GM23338 (cell line): ENCODE results near the gene RAB40B. TPM values are rescaled to one million over a fixed set of nuclear protein-coding genes. Genes with fewer than 3 reads are reported as not detected.

Experiments used
- ATAC-seq: fragments of 200-7000 bp; cut with Tn5 transposase; 3 replicates; pipeline ENCODE4 v1.9.1; 2020
- DNase-seq: peaks from one replicate; pipeline ENCODE4 v3.0.0-alpha.2; 2015; ENCODE audit warnings: low spot score
- H2AFZ ChIP-seq: fragments of 200-600 bp; sonication (generic); 2 replicates; pipeline ENCODE4 v1.8.0; 2016; ENCODE audit warnings: antibody characterized with exemption, mild to moderate bottlenecking, moderate library complexity
- H3F3A ChIP-seq: fragments of 200-600 bp; sonication (generic); replicated peaks from 2 replicates; pipeline ENCODE4 v1.8.0; 2017; ENCODE audit warnings: antibody characterized with exemption, mixed run types, low read depth
- H3K27ac ChIP-seq: fragments of 200-600 bp; sonication (generic); 2 replicates; pipeline ENCODE4 v1.6.1; 2016; ENCODE audit warnings: low read depth
- H3K27me3 ChIP-seq: fragments of 200-600 bp; sonication (generic); 2 replicates; pipeline ENCODE4 v1.8.0; 2016; ENCODE audit warnings: mild to moderate bottlenecking, mixed run types, moderate library complexity; ENCODE audit not compliant: insufficient read depth
- H3K36me3 ChIP-seq: fragments of 200-600 bp; sonication (generic); 2 replicates; pipeline ENCODE4 v1.8.0; 2016; ENCODE audit warnings: mild to moderate bottlenecking; ENCODE audit not compliant: insufficient read depth
- H3K4me1 ChIP-seq: fragments of 200-600 bp; sonication (generic); 2 replicates; pipeline ENCODE4 v1.8.0; 2016; ENCODE audit warnings: mild to moderate bottlenecking, moderate library complexity; ENCODE audit not compliant: insufficient read depth
- H3K4me2 ChIP-seq: fragments of 200-600 bp; sonication (generic); 2 replicates; pipeline ENCODE4 v1.7.1; 2017; ENCODE audit warnings: mixed run types
- H3K4me3 ChIP-seq: fragments of 200-600 bp; sonication (generic); 2 replicates; pipeline ENCODE4 v1.6.1; 2016; ENCODE audit warnings: mixed run types
- H3K79me2 ChIP-seq: fragments of 200-600 bp; sonication (generic); replicated peaks from 2 replicates; pipeline ENCODE4 v1.8.0; 2017; ENCODE audit warnings: mild to moderate bottlenecking; ENCODE audit not compliant: insufficient read depth
- H3K9me2 ChIP-seq: fragments of 200-600 bp; sonication (generic); 2 replicates; pipeline ENCODE4 v1.8.0; 2017; ENCODE audit not compliant: insufficient read depth
- H4K20me1 ChIP-seq: fragments of 200-600 bp; sonication (generic); replicated peaks from 2 replicates; pipeline ENCODE4 v1.8.0; 2017; ENCODE audit warnings: mild to moderate bottlenecking; ENCODE audit not compliant: insufficient read depth
- H3K27ac Mint-ChIP-seq: 2 replicates; pipeline ENCODE4 v1.8.0; 2020; ENCODE audit warnings: inconsistent platforms, mild to moderate bottlenecking, moderate library complexity, mixed read lengths
- H3K27me3 Mint-ChIP-seq: 3 replicates; pipeline ENCODE4 v1.8.0; 2022; ENCODE audit warnings: low read depth, mild to moderate bottlenecking, moderate library complexity, mixed read lengths, inconsistent platforms; ENCODE audit not compliant: insufficient read depth, poor library complexity
- H3K36me3 Mint-ChIP-seq: 3 replicates; pipeline ENCODE4 v1.8.0; 2021; ENCODE audit warnings: low read depth, mild to moderate bottlenecking, inconsistent platforms, moderate library complexity, mixed read lengths
- H3K4me1 Mint-ChIP-seq: 3 replicates; pipeline ENCODE4 v1.8.0; 2020; ENCODE audit warnings: mild to moderate bottlenecking, inconsistent platforms, mixed read lengths
- H3K4me3 Mint-ChIP-seq: 3 replicates; pipeline ENCODE4 v1.8.0; 2021; ENCODE audit warnings: moderate library complexity, mild to moderate bottlenecking, inconsistent platforms, mixed read lengths
- H3K9me3 Mint-ChIP-seq: 3 replicates; pipeline ENCODE4 v1.8.0; 2020; ENCODE audit warnings: moderate library complexity, mild to moderate bottlenecking, inconsistent platforms, mixed read lengths
- CREB1 ChIP-seq: fragments of 250-450 bp; sonication (Bioruptor Pico); IDR thresholded peaks from 2 replicates; pipeline ENCODE4 v1.5.0; 2020; ENCODE audit warnings: low read depth, mild to moderate bottlenecking, moderate library complexity
- CTCF ChIP-seq, 2 experiments: fragments of 200-600 bp in 1 of 2; sonication (generic) in 1 of 2; conservative IDR thresholded peaks; 2 replicates each; pipeline versions ENCODE4 v1.5.1 to v1.6.1; 2016 to 2017; ENCODE audit warnings: antibody characterized with exemption in 2 of 2, low read depth in 2 of 2, mild to moderate bottlenecking in 2 of 2, moderate library complexity in 1 of 2
- ETS1 ChIP-seq: IDR thresholded peaks from 2 replicates; pipeline ENCODE4 v1.6.1; 2016; ENCODE audit warnings: antibody characterized with exemption
- EZH2 ChIP-seq: fragments of 200-600 bp; sonication (generic); IDR thresholded peaks from one replicate; pipeline ENCODE4 v1.8.0; 2017; ENCODE audit warnings: antibody characterized with exemption, mild to moderate bottlenecking, low read depth; ENCODE audit not compliant: unreplicated experiment
- EZH2phosphoT487 ChIP-seq: fragments of 200-600 bp; sonication (generic); IDR thresholded peaks from one replicate; pipeline ENCODE4 v1.8.1; 2018; ENCODE audit warnings: antibody characterized with exemption; ENCODE audit not compliant: unreplicated experiment
- JUNB ChIP-seq: IDR thresholded peaks from one replicate; pipeline ENCODE4 v1.6.1; 2016; ENCODE audit warnings: antibody characterized with exemption; ENCODE audit not compliant: unreplicated experiment
- NANOG ChIP-seq: IDR thresholded peaks from 2 replicates; pipeline ENCODE4 v1.6.1; 2016; ENCODE audit warnings: antibody characterized with exemption, borderline replicate concordance
- POLR2AphosphoS5 ChIP-seq: IDR thresholded peaks from 2 replicates; pipeline ENCODE4 v1.6.1; 2016; ENCODE audit warnings: antibody characterized with exemption, low read depth
- REST ChIP-seq: IDR thresholded peaks from one replicate; pipeline ENCODE4 v1.6.1; 2018; ENCODE audit warnings: antibody characterized with exemption; ENCODE audit not compliant: unreplicated experiment
- STAT1 ChIP-seq: IDR thresholded peaks from one replicate; pipeline ENCODE4 v1.6.1; 2016; ENCODE audit warnings: antibody characterized with exemption; ENCODE audit not compliant: unreplicated experiment
- ZNF114 ChIP-seq: fragments of 250-450 bp; sonication (Bioruptor Pico); IDR thresholded peaks from 2 replicates; pipeline ENCODE4 v1.5.0; 2020; ENCODE audit warnings: mild to moderate bottlenecking, moderate library complexity
- ZNF331 ChIP-seq: fragments of 250-450 bp; sonication (Bioruptor Pico); IDR thresholded peaks from 2 replicates; pipeline ENCODE4 v1.5.0; 2020; ENCODE audit warnings: low read depth, mild to moderate bottlenecking, moderate library complexity
- polyA plus RNA-seq: library from polyadenylated mRNA; unstranded; fragments of >200 nt; fragmentation: Nextera tagmentation; extraction: Ambion mirVana; gene quantifications from 2 replicates; pipeline ENCODE4 v1.2.1, GENCODE V29; 2016
- total RNA-seq: library from RNA; depleted of rRNA; stranded (reverse); fragments of >200 nt; shearing (Covaris generic); gene quantifications from 2 replicates; pipeline ENCODE4 v1.2.3, GENCODE V29; 2014

Gene RAB40B
- total and polyA plus RNA-seq, 2 experiments from 2014 or later = 4.2 to 5.2 TPM

- peaks cover 4% of the 10 kb centered on the region; the same call in 2 of the 3 replicates for H3K4me1 Mint-ChIP-seq
- Histone ChIP-seq H2AFZ (peak overlapping the region; percentile 96), H3F3A (0 out of 2 replicates have a peak, but pooled peaks cover 2% of the 10 kb centered on the region), H3K79me2 (no peaks in the 10 kb centered on the region), H3K4me1 (no peaks in the 10 kb centered on the region), H3K4me2 (no peak overlapping the region), H4K20me1 (no peaks in the 10 kb centered on the region), H3K4me3 (no peak overlapping the region), H3K27me3 (no peaks in the 10 kb centered on the region), H3K36me3 (no peaks in the 10 kb centered on the region), H3K9me2 (no peaks in the 10 kb centered on the region), H3K27ac (no peak overlapping the region)
- H3K9me3 Mint-ChIP-seq = no peaks in the 10 kb centered on the region
- H3K27ac Mint-ChIP-seq = no peak overlapping the region
- H3K4me3 Mint-ChIP-seq = peak overlapping the region; percentile 61
- DNase-seq = peak; percentile 92
- H3K36me3 Mint-ChIP-seq = no peaks in the 10 kb centered on the region; the same call in 2 of the 3 replicates
- peak; percentile 64 to 86 for TF ChIP-seq CTCF (conservative IDR thresholded peaks at IDR 0.05; ENCODE audit: low read depth in 2 of 2)
- TF ChIP-seq ETS1 = no peak
- peak; percentile 98 for ATAC-seq
- peaks cover 9% of the 10 kb centered on the region for H3K27me3 Mint-ChIP-seq
These were observed 29.8 kb downstream of the RAB40B start for GRCh38 chr17:82668631-82669099.

GRCh38 chr17:82668024-82668630 lies 30.4 kb downstream of the RAB40B start:
- Histone ChIP-seq H3K4me3 (no peak overlapping the region), H3K79me2 (no peaks in the 10 kb centered on the region), H3K27ac (no peak overlapping the region), H4K20me1 (no peaks in the 10 kb centered on the region), H3K36me3 (no peaks in the 10 kb centered on the region), H3K9me2 (no peaks in the 10 kb centered on the region), H2AFZ (peak overlapping the region; percentile 47; the same call in 1 of the 2 replicates), H3K4me2 (no peak overlapping the region), H3K27me3 (no peaks in the 10 kb centered on the region), H3F3A (0 out of 2 replicates have a peak, but pooled peaks cover 2% of the 10 kb centered on the region), H3K4me1 (no peaks in the 10 kb centered on the region)
- H3K4me3 Mint-ChIP-seq = no peak overlapping the region
- DNase-seq (no peak), ATAC-seq (no peak)
- no peaks in the 10 kb centered on the region for H3K9me3 Mint-ChIP-seq
- no peak overlapping the region for H3K27ac Mint-ChIP-seq
- H3K4me1 Mint-ChIP-seq = peaks cover 4% of the 10 kb centered on the region; the same call in 2 of the 3 replicates
- no peaks in the 10 kb centered on the region; the same call in 2 of the 3 replicates for H3K36me3 Mint-ChIP-seq
- peaks cover 9% of the 10 kb centered on the region for H3K27me3 Mint-ChIP-seq
- TF ChIP-seq STAT1 (no peak), EZH2phosphoT487 (no peak), REST (no peak), JUNB (no peak), CREB1 (CRISPR knock-in tag) (no peak), ZNF331 (CRISPR knock-in tag) (no peak), NANOG (no peak), POLR2AphosphoS5 (no peak), ZNF114 (CRISPR knock-in tag) (no peak), CTCF (conservative IDR thresholded peaks at IDR 0.05; ENCODE audit: low read depth in 2 of 2) (no peak), EZH2 (no peak)
